Stimulated activated naive CD8-positive, alpha-beta T cell treated with anti-CD3 and anti-CD28 coated beads, Interleukin-15, Interleukin-2, amounts not matched to agents 100 U/mL and 50 U/mL, for 24 hours (primary cell): Measurements from ENCODE around the gene AARSD1.
A peak's percentile ranks its signal among the peaks of the same experiment; 100 is the strongest.
"Not testable (repeated sequence)": the region's sequence is repeated elsewhere in the genome, so short reads cannot be mapped to it uniquely, and the experiment has no call there.

Experiments used
- ATAC-seq: fragments of 150-1000 bp; cut with Tn5 transposase; one replicate; pipeline ENCODE4 v1.10.0; 2021
- DNase-seq: peaks from one replicate; pipeline ENCODE4 v3.0.0; 2021

Gene AARSD1

GRCh38 chr17:42964161-42964932 is at the start of gene AARSD1:
AARSD1 (minus strand) TSS chr17:42964454; CDS start chr17:42964440, 14 bp downstream.
- DNase-seq (peak; percentile 90), ATAC-seq (peak; percentile 98)

DNA sequence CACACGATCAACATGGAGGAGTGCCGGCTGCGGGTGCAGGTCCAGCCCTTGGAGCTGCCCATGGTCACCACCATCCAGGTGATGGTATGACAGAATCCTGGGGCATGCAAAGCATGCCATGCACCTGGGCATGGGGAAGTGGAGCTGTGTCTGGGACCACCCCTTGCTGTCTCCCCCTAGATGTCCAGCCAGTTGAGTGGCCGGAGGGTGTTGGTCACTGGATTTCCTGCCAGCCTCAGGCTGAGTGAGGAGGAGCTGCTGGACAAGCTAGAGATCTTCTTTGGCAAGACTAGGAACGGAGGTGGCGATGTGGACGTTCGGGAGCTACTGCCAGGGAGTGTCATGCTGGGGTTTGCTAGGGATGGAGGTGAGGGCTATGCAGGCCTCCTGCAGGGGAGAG is 49.0 kb upstream of the AARSD1 start:
- ATAC-seq, result no peak
- DNase-seq, result no peak

DNA sequence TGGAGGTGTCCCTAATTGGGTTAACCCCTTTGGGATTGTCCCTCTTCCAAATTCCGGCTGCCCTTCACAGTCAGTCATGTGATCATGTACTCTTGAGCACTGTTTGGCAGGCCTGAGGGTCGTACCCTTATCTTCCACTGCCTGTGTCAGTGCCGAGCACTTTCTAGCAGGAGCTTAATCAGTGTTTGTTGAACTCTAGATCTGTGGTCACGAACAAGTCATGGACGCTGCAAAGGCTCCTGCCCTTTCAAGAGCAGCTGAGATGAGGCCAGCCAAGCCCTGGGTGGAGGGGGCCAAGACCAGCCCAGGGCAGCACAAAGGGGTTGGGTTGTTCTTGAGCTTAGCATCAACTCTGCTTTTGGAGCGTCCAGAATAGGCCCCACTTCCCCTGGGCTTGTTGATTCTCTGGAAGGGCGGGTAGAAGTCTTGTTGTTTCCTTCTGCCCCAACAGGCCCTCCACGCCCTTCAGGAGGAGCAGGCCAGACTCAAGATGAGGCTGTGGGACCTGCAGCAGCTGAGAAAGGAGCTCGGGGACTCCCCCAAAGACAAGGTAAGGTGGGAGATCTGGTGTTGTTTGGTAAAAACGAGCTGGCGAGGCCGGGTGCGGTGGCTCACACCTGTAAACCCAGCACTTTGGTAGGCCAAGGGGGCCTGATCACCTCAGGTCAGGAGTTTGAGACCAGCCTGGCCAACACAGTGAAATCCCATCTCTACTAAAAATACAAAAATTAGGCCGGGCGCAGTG is 47.6 kb upstream of the AARSD1 start:
- ATAC-seq, result no peak
- no peak for DNase-seq

DNA sequence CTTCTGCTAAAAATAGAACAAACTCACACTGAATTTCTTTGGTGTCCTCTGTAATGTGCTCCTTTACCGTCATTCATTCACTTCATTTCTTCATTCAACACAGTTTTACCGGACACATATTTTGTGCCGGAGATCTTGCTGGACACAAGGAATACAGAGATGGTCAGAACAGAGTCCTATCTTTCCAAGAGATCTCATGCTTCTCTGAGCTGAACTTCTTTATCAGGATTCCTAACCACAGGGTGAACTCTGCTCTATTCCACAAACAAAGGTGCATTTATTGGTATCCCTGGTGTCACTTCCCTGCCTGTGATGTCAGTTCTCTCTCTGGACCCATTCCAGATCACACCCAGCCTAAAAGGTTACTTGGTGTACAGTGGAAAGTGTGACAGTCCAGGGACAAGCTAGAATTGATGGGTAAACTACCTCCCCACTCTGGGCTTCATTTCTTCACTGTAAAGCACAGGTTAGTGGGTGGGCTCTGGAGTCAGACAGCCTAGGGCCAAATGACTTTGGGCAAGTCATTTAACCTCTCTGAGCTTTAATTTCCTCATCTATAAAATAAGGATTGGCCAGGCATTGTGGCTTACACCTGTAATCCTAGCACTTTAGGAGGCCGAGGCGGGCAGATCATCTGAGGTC is 46.5 kb upstream of the AARSD1 start:
- ATAC-seq (no peak), DNase-seq (no peak)

DNA sequence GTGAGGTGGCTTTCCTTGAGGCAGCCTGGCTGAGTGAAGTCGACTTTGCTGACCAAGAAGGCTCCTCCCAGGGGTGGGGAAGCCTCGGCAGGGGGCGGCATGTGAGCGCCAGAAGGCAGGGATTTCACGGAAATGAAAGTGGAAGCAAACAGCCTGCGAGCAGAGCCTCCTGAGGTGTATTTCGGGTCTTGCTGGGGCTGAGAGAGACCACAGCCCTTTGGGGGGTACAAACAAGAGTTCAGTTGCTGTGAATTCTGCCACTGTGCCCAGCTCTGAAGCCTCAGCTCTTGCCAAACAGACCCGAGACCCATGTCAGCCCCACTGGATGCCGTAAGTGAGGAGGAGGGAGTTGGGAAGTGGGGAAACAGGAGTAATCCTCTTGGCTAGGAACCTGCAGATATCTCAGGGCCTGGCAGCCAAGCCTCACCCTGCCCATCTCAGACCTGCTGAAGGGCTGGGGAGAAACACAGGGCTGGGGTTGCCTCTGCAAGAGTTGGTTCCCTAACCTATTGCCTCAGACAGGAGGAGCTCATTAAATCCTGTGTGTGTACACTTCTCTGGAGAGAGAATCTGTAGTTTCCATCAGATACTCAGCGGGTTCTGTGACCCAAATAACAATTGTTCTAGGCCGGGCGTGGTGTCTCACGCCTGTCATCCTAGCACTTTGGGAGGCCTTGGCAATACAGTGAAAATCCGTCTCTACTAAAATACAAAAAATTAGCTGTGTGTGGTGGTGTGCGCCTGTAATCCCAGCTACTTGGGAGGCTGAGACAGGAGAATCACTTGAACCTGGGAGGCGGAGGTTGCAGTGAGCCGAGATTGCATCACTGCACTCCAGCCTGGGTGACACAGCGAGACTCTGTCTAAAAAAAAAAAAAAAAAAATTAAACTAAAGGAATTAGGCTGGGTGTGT is 42.6 kb upstream of the AARSD1 start, which contains the start of gene IFI35:
Gene IFI35 (plus strand): TSS at position 146 of the 913 bp plus-strand sequence. CDS start 164 bp downstream, at position 310.
- ATAC-seq, result peak; percentile 93

GRCh38 chr17:43003542-43004172 is 39.4 kb upstream of the AARSD1 start:
- DNase-seq (no peak), ATAC-seq (no peak)

More for the DNA sequence above, 42.6 kb upstream of the AARSD1 start, which contains the start of gene IFI35:
- peak; percentile 88 for DNase-seq

DNA sequence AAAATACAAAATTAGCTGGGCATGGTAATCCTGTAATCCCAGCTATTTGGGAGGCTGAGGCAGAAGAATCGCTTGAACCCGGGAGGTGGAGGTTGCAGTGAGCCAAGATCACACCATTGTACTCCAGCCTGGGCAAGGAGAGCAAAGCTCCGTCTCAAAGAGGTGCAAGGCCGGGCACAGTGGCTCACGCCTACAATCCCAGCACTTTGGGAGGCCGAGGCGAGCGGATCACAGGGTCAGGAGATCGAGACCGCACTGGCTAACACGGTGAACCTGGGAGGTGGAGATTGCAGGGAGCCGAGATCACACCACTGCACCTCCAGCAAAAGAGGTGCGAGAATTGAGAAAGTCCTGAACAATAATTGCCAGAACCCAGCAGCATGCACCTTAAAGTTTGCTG is 36.6 kb upstream of the AARSD1 start:
- ATAC-seq, DNase-seq: not testable (repeated sequence)

DNA sequence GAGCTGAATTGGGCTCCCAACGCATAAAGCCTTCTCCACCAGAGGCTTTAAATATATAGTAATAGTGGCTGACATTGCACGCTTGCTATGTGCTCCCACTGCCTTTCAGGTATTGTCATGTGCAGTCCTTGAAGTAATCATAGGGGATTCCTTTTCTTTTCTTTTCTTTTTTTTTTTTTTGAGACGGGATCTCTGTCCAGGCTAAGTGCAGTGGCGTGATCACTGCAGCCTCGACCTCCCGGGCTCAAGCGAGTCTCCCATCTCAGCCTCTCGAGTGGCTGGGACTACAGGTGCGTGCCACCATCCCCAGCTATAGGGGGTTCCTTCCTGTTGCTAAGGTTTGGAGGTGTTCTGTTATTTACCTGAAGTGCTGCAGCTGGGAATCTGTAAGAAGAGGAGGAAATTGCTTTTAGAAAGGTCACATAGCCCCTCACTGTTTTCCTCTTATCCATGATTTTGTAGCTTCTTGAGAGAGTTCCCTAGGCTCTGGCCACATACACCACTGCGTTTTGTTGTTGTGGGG is 34.8 kb upstream of the AARSD1 start:
- DNase-seq (no peak), ATAC-seq (no peak)

DNA sequence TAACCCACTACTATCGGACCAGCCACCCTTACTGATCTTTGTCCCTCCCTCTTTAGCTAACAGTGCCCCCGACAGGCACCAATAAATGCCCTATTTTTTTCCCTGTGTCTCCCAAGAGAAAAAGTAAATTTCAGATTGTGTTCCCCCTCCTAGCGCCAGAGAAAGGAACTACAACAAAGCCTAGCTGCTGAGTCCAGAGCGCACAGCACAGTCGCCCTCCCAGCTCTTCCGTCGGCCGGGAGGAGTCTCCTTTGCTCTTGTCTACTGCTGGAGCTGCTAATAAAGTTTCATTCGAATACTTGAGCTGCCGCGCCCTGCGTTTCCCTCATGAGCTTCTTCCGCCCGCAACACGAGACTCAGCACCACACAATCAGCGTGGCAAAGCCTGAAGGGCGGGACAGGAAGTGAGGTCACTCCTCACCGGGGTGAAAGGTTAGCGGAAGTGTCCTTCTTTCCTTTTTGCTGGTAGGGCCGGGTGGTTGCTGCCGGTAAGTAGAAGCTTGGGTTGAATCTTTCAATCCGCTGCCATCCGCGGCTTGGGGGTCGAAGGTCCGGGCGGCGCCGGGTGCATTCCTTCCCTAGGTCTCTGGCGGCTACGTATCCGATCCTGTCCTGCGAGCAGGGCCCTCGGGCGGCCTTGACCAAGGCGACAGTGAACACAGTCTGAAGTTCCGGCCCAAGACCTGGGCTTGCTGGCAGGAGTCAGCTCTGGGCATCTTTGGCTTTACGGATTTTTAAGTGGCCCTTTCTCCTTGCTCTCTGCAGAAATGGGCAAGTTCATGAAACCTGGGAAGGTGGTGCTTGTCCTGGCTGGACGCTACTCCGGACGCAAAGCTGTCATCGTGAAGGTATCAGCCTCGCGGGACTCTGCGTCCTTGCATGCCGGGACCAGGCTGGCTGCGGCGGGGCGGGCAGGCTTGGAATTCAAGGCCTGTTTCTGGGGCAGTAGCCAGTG is 34.0 kb upstream of the AARSD1 start, which contains the start of gene RPL27:
Gene RPL27 (plus strand): TSS at position 436 of the 955 bp plus-strand sequence. CDS start 332 bp downstream, at position 768.
- peak; percentile 98 for ATAC-seq

GRCh38 chr17:42997390-42997983 is 33.2 kb upstream of the AARSD1 start:
- ATAC-seq (no peak), DNase-seq (no peak)

More for the DNA sequence above, 34.0 kb upstream of the AARSD1 start, which contains the start of gene RPL27:
- peak; percentile 97 for DNase-seq

- not testable (repeated sequence) for ATAC-seq, DNase-seq
These were observed 29.7 kb upstream of the AARSD1 start for GRCh38 chr17:42993913-42994312.

- ATAC-seq (no peak), DNase-seq (no peak)
These were observed 28.6 kb upstream of the AARSD1 start for GRCh38 chr17:42992872-42993271.

GRCh38 chr17:42991471-42991870 is 27.2 kb upstream of the AARSD1 start:
- ATAC-seq (no peak), DNase-seq (no peak)

DNA sequence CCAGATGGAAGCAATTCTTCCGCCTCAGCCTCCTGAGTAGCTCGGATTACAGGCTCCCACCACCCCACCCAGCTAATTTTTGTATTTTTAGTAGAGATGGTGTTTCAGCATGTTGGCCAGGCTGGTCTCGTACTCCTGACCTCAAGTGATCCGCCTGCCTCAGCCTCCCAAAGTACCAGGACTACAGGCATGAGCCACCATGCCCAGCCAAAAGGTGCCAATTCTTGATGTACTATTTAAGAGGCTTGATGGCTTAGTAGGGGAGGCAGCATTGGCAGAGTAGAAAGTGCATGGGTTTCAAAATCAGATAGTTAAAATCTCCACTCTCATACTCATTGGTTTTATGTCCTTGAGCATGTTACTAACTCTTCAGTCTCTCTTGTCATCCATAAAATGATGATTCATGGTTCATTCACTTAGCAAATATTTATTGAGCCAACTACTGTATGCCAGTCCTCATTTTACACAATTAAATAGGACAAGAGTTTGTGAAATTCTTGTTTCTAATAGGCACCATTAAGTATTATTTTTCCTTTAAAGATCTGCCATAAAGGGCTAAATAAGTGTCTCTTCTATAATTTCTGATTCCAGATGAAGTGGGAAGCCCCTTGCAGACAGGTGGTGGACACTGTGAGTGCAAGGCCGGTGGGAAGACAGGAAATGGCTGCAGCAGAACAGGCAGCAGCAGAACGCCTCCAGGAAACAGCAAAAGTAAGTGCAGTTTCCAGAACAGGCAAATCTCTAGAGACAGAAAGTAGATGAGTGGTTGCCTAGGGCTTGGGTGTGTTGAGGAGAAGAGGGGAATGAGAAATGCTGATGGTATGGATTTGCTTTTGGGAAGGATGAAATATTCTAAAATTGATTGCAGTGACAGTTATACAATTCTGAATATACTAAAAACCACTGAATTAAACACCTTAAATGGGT is 25.7 kb upstream of the AARSD1 start:
- DNase-seq, result no peak
- no peak for ATAC-seq

DNA sequence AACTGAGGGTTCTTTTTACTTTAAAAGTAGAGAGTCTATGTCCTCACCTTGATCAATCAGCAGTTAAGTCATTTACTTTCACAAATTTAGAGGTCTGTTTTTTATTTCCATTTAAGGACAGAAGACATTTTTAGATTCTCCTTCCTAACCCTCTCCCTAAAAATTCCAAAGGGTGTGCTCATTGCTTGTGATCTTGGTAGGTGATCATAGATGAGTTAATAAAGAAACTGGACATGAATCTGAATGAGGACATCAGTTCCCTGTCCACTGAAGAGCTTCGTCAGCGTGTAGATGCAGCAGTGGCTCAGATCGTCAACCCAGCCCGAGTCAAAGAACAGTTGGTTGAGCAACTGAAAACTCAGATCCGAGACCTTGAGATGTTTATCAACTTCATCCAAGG is 24.9 kb upstream of the AARSD1 start:
- no peak for ATAC-seq
- no peak for DNase-seq

- DNase-seq, result no peak
- ATAC-seq, result no peak
These were observed 21.0 kb upstream of the AARSD1 start for GRCh38 chr17:42985225-42985624.

DNA sequence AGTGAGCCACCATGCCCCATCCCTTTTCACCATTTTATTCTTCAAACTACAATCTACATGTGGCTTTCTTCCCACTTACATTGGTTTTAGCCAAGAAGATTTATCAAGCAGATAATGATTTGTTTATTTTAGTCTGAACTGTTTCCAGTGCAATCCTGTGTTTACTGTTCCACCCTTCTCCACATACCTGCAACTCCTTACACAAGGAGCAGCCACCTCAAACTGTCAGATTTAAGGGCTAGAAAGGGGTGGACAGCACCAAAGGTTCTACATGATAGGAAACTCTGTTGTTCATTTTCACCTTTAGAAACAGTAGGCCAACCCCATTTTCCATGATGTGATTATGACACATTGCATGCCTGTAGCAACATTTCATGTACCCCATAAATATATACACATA is 18.0 kb upstream of the AARSD1 start:
- no peak for ATAC-seq
- DNase-seq, result no peak
